K562 (cell line): Measurements from ENCODE around the gene COPS4. TPM values are rescaled to one million over a fixed set of nuclear protein-coding genes. Genes with fewer than 3 reads are reported as not detected.

Experiments used
- ASH1L ChIP-seq: fragments of 450-650 bp; IDR thresholded peaks from 2 replicates; pipeline ENCODE4 v1.6.1; 2018; ENCODE audit warnings: borderline replicate concordance, mild to moderate bottlenecking, low read depth; ENCODE audit not compliant: partially characterized antibody
- BRD4 ChIP-seq: fragments of 200-600 bp; sonication (generic); IDR thresholded peaks from 2 replicates; pipeline ENCODE4 v1.6.1; 2017; ENCODE audit warnings: inconsistent platforms
- CBX3 ChIP-seq, 2 experiments: IDR thresholded peaks; 1 replicate in 1 of 2; 2 replicates in 1 of 2; pipeline ENCODE4 v1.6.1; 2012; ENCODE audit warnings: inconsistent platforms in 2 of 2, low read length in 2 of 2, borderline replicate concordance in 1 of 2, control low read depth in 1 of 2
- CBX5 ChIP-seq: IDR thresholded peaks from 2 replicates; pipeline ENCODE4 v1.6.1; 2014; ENCODE audit warnings: low read depth, borderline replicate concordance
- CHD2 ChIP-seq: IDR thresholded peaks from 2 replicates; pipeline ENCODE4 v1.6.1; 2011; ENCODE audit warnings: low read depth, low read length
- FOS ChIP-seq: IDR thresholded peaks from 3 replicates; pipeline ENCODE4 v1.6.1; 2011; ENCODE audit not compliant: insufficient read length; ENCODE audit errors: extremely low read depth
- FOXJ2 ChIP-seq: fragments of 200-800 bp; sonication (Bioruptor generic); IDR thresholded peaks from 2 replicates; pipeline ENCODE4 v1.6.1; 2016; ENCODE audit warnings: missing genetic modification characterization, missing compliant biosample characterization
- HNRNPUL1 ChIP-seq: fragments of 200-400 bp; formaldehyde crosslinking; IDR thresholded peaks from 2 replicates; pipeline ENCODE4 v1.6.1; 2017; ENCODE audit warnings: low read length
- KAT2B ChIP-seq: IDR thresholded peaks from one replicate; pipeline ENCODE4 v1.6.1; 2012; ENCODE audit warnings: low read depth, mild to moderate bottlenecking, control low read depth, inconsistent platforms, low read length, moderate library complexity
- KLF6 ChIP-seq: fragments of 250-450 bp; sonication (Bioruptor Pico); IDR thresholded peaks from 2 replicates; pipeline ENCODE4 v1.4.0; 2020; ENCODE audit warnings: mild to moderate bottlenecking, moderate library complexity, borderline replicate concordance
- MEIS2 ChIP-seq: fragments of 450-650 bp; IDR thresholded peaks from 2 replicates; pipeline ENCODE4 v1.6.1; 2014; ENCODE audit warnings: mild to moderate bottlenecking; ENCODE audit not compliant: partially characterized antibody
- NFE2L1 ChIP-seq: fragments of 450-650 bp; IDR thresholded peaks from 2 replicates; pipeline ENCODE4 v1.6.1; 2016; ENCODE audit warnings: missing genetic modification characterization, low read depth, mild to moderate bottlenecking, missing compliant biosample characterization, moderate library complexity, borderline replicate concordance
- NR2C2 ChIP-seq, 2 experiments: fragments of 200-800 bp in 1 of 2; sonication (Bioruptor generic) in 1 of 2; sonication (generic) in 1 of 2; formaldehyde crosslinking in 1 of 2; IDR thresholded peaks; 2 replicates each; pipeline versions ENCODE4 v1.6.1 to v1.8.0; 2016 to 2022; ENCODE audit warnings: mild to moderate bottlenecking in 1 of 2, missing compliant biosample characterization in 1 of 2, missing genetic modification characterization in 1 of 2, missing genetic modification reagents in 1 of 2
- SMAD4 ChIP-seq: fragments of 250-450 bp; sonication (Bioruptor Pico); conservative IDR thresholded peaks from 2 replicates; pipeline ENCODE4 v1.8.0; 2021; ENCODE audit warnings: inconsistent platforms, mild to moderate bottlenecking, moderate library complexity
- SREBF1 ChIP-seq: fragments of 150-350 bp; IDR thresholded peaks from 2 replicates; pipeline ENCODE4 v1.6.1; 2014; ENCODE audit warnings: antibody characterized with exemption, low read depth, low read length, borderline replicate concordance
- TCF7L2 ChIP-seq: fragments of 150-350 bp; IDR thresholded peaks from 2 replicates; pipeline ENCODE4 v1.6.1; 2016; ENCODE audit warnings: low read depth, mild to moderate bottlenecking, low read length, moderate library complexity
- U2AF1 ChIP-seq: fragments of 200-400 bp; formaldehyde crosslinking; optimal IDR thresholded peaks from 2 replicates; pipeline ENCODE3; 2017; ENCODE audit warnings: mild to moderate bottlenecking, low read depth, low read length, moderate library complexity
- ZC3H4 ChIP-seq: sonication (generic); formaldehyde crosslinking; IDR thresholded peaks from 2 replicates; pipeline ENCODE4 v1.9.0; 2021; ENCODE audit warnings: missing genetic modification reagents, borderline replicate concordance
- ZEB2 ChIP-seq: fragments of 450-650 bp; IDR thresholded peaks from 2 replicates; pipeline ENCODE4 v1.6.1; 2016
- ZNF253 ChIP-seq: fragments of 250-450 bp; sonication (Bioruptor Pico); conservative IDR thresholded peaks from 2 replicates; pipeline ENCODE4 v1.6.1; 2021; ENCODE audit warnings: mild to moderate bottlenecking
- ZNF41 ChIP-seq: fragments of 250-450 bp; sonication (Bioruptor Pico); conservative IDR thresholded peaks from 2 replicates; pipeline ENCODE4 v1.4.0; 2020; ENCODE audit warnings: mild to moderate bottlenecking
- ZNF586 ChIP-seq: fragments of 450-650 bp; formaldehyde crosslinking; conservative IDR thresholded peaks from 2 replicates; pipeline ENCODE4 v1.4.0; 2020; ENCODE audit warnings: mild to moderate bottlenecking, moderate library complexity
- ZNF699 ChIP-seq: fragments of 250-450 bp; sonication (Bioruptor Pico); IDR thresholded peaks from 2 replicates; pipeline ENCODE4 v1.8.0; 2021; ENCODE audit warnings: mild to moderate bottlenecking, moderate library complexity; ENCODE audit not compliant: insufficient replicate concordance
- polyA plus RNA-seq, 8 experiments: library from polyadenylated mRNA; depleted of rRNA in 4 of 8; stranded (reverse) in 5 of 8; unstranded in 3 of 8; fragments of >200 nt; fragmentation: Nextera tagmentation in 2 of 8; fragmentation: Illumina TruSeq in 1 of 8; extraction: Ambion mirVana in 2 of 8; extraction: Trizol in 1 of 8; gene quantifications; 2 replicates each; pipeline versions ENCODE4 v1.2.1 to v1.2.3, GENCODE V29; 2011 to 2014; ENCODE audit warnings: inconsistent platforms in 1 of 8, missing spikeins in 1 of 8
- total RNA-seq, 7 experiments: library from RNA; depleted of rRNA in 6 of 7; stranded (reverse); fragments of >200 nt in 6 of 7; fragmentation: Illumina TruSeq in 2 of 7; extraction: Trizol in 2 of 7; gene quantifications; 2 replicates each; pipeline versions ENCODE4 v1.2.1 to v1.2.3, GENCODE V29; 2011 to 2021; ENCODE audit warnings: low replicate concordance in 1 of 7
- TF ChIP-seq, protein P1 (sequence below): fragments of 200-400 bp; formaldehyde crosslinking; IDR thresholded peaks from 2 replicates; pipeline ENCODE4 v1.6.1; 2017; ENCODE audit warnings: mild to moderate bottlenecking, low read depth, low read length, moderate library complexity
- TF ChIP-seq, protein P2 (sequence below): fragments of 450-650 bp; formaldehyde crosslinking; conservative IDR thresholded peaks from 2 replicates; pipeline ENCODE4 v1.4.0; 2022; ENCODE audit warnings: mild to moderate bottlenecking, missing genetic modification characterization
- TF ChIP-seq, protein P3 (sequence below): fragments of 250-450 bp; sonication (Bioruptor Pico); IDR thresholded peaks from 2 replicates; pipeline ENCODE4 v1.8.0; 2021; ENCODE audit warnings: moderate library complexity, mild to moderate bottlenecking, inconsistent platforms

Gene COPS4
- total and polyA plus RNA-seq, 9 of the 15 experiments (the other 6 are each of a cell fraction or from before 2014, with no cell fraction given), result 44.7 to 180 (median 70.9) TPM

DNA sequence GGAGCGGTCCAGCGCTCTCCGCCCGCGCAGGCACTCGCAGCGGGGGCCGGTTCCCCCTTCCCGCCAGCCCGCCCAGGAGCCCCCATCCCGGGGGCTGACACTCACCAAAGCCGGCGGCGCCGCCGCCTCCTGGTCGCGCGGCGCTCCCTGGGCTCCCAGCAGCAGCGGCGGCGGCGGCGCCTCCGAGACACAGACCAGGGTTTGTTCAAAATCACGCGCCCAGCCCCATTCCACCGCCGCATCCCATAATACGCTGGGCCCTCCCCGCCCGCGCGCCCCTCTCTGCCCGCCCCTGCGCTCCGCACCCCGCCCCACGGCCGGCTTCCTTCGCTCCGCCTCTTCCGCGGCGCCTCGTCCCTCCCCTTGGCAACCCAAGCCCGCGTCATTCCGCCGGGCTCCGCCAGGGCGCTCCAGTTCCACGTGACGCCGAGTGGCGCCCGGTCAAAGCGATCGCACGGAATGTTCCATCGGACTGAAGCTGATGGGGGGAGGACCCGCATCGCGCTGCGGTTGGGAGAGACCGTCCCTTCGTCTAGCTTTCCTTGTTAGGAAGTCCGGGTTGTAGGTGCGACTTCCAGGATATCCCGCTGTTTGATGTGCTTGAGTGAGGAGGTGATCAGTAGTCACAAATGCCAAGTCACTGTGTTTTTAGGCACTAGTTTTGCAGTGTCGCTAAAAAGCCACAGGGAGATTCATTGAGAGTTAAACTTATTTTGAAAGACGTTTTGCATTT, 22.1 kb upstream of the COPS4 start (continued):
- TF ChIP-seq, protein P1, sequence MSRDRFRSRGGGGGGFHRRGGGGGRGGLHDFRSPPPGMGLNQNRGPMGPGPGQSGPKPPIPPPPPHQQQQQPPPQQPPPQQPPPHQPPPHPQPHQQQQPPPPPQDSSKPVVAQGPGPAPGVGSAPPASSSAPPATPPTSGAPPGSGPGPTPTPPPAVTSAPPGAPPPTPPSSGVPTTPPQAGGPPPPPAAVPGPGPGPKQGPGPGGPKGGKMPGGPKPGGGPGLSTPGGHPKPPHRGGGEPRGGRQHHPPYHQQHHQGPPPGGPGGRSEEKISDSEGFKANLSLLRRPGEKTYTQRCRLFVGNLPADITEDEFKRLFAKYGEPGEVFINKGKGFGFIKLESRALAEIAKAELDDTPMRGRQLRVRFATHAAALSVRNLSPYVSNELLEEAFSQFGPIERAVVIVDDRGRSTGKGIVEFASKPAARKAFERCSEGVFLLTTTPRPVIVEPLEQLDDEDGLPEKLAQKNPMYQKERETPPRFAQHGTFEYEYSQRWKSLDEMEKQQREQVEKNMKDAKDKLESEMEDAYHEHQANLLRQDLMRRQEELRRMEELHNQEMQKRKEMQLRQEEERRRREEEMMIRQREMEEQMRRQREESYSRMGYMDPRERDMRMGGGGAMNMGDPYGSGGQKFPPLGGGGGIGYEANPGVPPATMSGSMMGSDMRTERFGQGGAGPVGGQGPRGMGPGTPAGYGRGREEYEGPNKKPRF, result no peak
- TF ChIP-seq ZNF699 (CRISPR knock-in tag) (no peak), KAT2B (no peak), CBX5 (0 out of 2 replicates have a peak, but pooled peaks have one; percentile 36), ZC3H4 (CRISPR knock-in tag) (no peak), CHD2 (peak; percentile 32; the same call in 1 of the 2 replicates), ZNF253 (no peak), SMAD4 (CRISPR knock-in tag) (peak; percentile 71), FOS (no peak), ZEB2 (peak; percentile 64; the same call in 1 of the 2 replicates), FOXJ2 (tag) (no peak), ZNF41 (CRISPR knock-in tag) (no peak), ZNF586 (CRISPR knock-in tag) (no peak), NFE2L1 (tag) (no peak; the same call in 1 of the 2 replicates), CBX3 (IDR thresholded peaks at IDR 0.05; ENCODE audit: borderline replicate concordance in 1 of 2, low read length in 2 of 2) (peak in 1 of 2 experiments; percentile 91; a peak in 2 of 3 replicates), U2AF1 (no peak), ASH1L (peak; percentile 71), MEIS2 (no peak), NR2C2 (CRISPR knock-in tag; IDR thresholded peaks at IDR 0.05) (no peak), NR2C2 (tag; IDR thresholded peaks at IDR 0.05) (peak; percentile 45; the same call in 1 of the 2 replicates), HNRNPUL1 (no peak), BRD4 (no peak), TCF7L2 (peak; percentile 98), KLF6 (CRISPR knock-in tag) (no peak), SREBF1 (peak; percentile 94)
- TF ChIP-seq, protein P2, sequence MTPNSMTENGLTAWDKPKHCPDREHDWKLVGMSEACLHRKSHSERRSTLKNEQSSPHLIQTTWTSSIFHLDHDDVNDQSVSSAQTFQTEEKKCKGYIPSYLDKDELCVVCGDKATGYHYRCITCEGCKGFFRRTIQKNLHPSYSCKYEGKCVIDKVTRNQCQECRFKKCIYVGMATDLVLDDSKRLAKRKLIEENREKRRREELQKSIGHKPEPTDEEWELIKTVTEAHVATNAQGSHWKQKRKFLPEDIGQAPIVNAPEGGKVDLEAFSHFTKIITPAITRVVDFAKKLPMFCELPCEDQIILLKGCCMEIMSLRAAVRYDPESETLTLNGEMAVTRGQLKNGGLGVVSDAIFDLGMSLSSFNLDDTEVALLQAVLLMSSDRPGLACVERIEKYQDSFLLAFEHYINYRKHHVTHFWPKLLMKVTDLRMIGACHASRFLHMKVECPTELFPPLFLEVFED (CRISPR knock-in tag), result no peak
- TF ChIP-seq, protein P3, sequence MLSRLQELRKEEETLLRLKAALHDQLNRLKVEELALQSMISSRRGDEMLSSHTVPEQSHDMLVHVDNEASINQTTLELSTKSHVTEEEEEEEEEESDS (CRISPR knock-in tag), result no peak
